ENCODE data around the gene IGFBP3. TPM values are rescaled to one million over a fixed set of nuclear protein-coding genes. Genes with fewer than 3 reads are reported as not detected.

The IGFBP3 gene
- total RNA-seq, 2 experiments from 2014 or later, result 0.17 TPM; not detected in 1

GRCh38 chr7:45909561-45909960 is 11.5 kb downstream of the IGFBP3 start:
- no peaks in the 10 kb centered on the region for H3K36me3 Mint-ChIP-seq (ENCODE audit: low read depth)
- H3K27me3 Mint-ChIP-seq (ENCODE audit: low read depth), result peaks cover 6% of the 10 kb centered on the region
- H3K4me3 Mint-ChIP-seq, result no peak overlapping the region
- DNase-seq, result no peak
- CTCF ChIA-PET, result no interaction called here
- intact Hi-C loops (cut with micrococcal nuclease), result no loop called here
- no peak overlapping the region for H3K27ac Mint-ChIP-seq
- H3K9me3 Mint-ChIP-seq, result no peaks in the 10 kb centered on the region
- no peaks in the 10 kb centered on the region for H3K4me1 Mint-ChIP-seq (ENCODE audit: low read depth)

DNA sequence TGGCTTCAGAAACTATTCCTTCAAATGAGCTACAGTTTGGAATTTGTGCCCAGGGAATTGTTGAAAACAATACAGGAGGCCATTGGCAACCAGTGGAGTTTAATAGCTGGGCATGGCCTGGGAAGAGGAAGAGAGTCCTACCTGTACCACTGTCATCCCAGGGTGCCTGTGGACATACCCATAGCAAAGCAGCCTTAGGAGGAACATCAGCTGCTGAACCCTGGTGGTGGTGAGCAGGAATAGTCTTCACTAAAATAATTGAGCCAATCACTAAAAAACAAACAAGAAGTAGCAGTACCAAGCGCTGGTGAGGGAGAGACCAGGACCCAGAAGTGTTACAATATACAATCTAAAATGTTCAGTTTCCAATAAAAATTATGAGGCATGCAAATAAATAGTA is 18.3 kb downstream of the IGFBP3 start:
- CTCF ChIA-PET, result interaction anchor here (0.9 kb wide), 1 partner anchor 12 kb away, joined by 3 read pairs; no protein-coding TSS in a partner anchor

DNA sequence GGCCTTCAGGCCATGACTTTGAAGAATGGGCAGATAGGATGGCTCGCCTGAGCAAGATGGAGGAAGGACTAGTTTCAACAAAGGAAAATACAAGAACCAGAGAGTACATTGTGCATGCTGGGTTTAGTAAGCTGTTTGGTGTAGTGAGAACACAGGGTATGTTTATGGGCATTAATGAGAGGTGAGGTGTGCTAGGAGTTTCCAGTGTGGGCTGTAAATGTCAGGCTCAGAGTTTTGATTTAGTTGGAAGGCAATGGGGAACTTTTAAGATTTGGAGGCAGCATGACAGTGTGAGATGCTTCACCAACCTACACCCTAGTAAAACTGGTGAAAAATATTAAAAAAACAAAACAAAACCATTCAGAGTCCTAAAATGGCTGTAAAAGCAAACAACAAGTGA is 19.5 kb downstream of the IGFBP3 start:
- CTCF ChIA-PET, result no interaction called here
- H3K4me1 Mint-ChIP-seq (ENCODE audit: low read depth), result no peaks in the 10 kb centered on the region

More for the DNA sequence above, 18.3 kb downstream of the IGFBP3 start:
- no peak for DNase-seq
- Mint-ChIP-seq H3K36me3 (ENCODE audit: low read depth) (no peaks in the 10 kb centered on the region), H3K4me3 (no peak overlapping the region), H3K27me3 (ENCODE audit: low read depth) (peaks cover 7% of the 10 kb centered on the region), H3K4me1 (ENCODE audit: low read depth) (no peaks in the 10 kb centered on the region), H3K27ac (no peak overlapping the region), H3K9me3 (peaks cover 2% of the 10 kb centered on the region)
- intact Hi-C loops (cut with micrococcal nuclease), result no loop called here

DNA sequence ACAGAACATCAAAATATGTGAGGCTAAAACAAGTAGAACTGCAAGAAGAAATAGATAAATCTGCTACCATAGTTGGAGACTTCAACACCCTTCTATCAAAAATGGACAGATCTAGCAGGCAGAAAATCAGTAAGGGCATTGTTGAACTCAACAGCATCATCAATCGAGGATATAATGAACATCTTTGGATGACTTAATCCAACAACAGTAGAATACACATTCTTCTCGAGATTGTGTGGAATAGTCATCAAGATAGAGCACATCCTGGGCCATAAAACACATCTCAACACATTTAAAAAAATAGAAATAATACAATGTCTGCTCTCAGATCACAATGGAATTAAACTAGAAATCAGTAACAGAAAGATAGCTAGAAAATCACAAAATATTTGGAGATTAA is 22.9 kb downstream of the IGFBP3 start:
- intact Hi-C loops (cut with micrococcal nuclease), result no loop called here
- no peaks in the 10 kb centered on the region for H3K4me1 Mint-ChIP-seq (ENCODE audit: low read depth)

More for the DNA sequence above, 19.5 kb downstream of the IGFBP3 start:
- H3K9me3 Mint-ChIP-seq, result peaks cover 2% of the 10 kb centered on the region
- no peak overlapping the region for H3K4me3 Mint-ChIP-seq
- peaks cover 9% of the 10 kb centered on the region for H3K27me3 Mint-ChIP-seq (ENCODE audit: low read depth)
- no peak overlapping the region for H3K27ac Mint-ChIP-seq
- intact Hi-C loops (cut with micrococcal nuclease), result no loop called here
- no peak for DNase-seq
- H3K36me3 Mint-ChIP-seq (ENCODE audit: low read depth), result no peaks in the 10 kb centered on the region

GRCh38 chr7:45897042-45897690 is 23.9 kb downstream of the IGFBP3 start:
- H3K36me3 Mint-ChIP-seq (ENCODE audit: low read depth), result no peaks in the 10 kb centered on the region
- no peaks in the 10 kb centered on the region for H3K4me1 Mint-ChIP-seq (ENCODE audit: low read depth)
- H3K9me3 Mint-ChIP-seq, result no peaks in the 10 kb centered on the region
- intact Hi-C loops (cut with micrococcal nuclease), result no loop called here
- H3K27ac Mint-ChIP-seq, result no peak overlapping the region
- H3K4me3 Mint-ChIP-seq, result no peak overlapping the region
- peaks cover 28% of the 10 kb centered on the region for H3K27me3 Mint-ChIP-seq (ENCODE audit: low read depth)
- CTCF ChIA-PET, result no interaction called here
- no peak for DNase-seq

More for the DNA sequence above, 22.9 kb downstream of the IGFBP3 start:
- Mint-ChIP-seq H3K27ac (no peak overlapping the region), H3K4me3 (no peak overlapping the region), H3K36me3 (ENCODE audit: low read depth) (no peaks in the 10 kb centered on the region), H3K27me3 (ENCODE audit: low read depth) (peaks cover 28% of the 10 kb centered on the region), H3K9me3 (no peaks in the 10 kb centered on the region)
- CTCF ChIA-PET, result no interaction called here
- no peak for DNase-seq

- CTCF ChIA-PET, result no interaction called here
- DNase-seq, result no peak
- Mint-ChIP-seq H3K9me3 (no peaks in the 10 kb centered on the region), H3K4me3 (no peak overlapping the region), H3K4me1 (ENCODE audit: low read depth) (no peaks in the 10 kb centered on the region), H3K27ac (no peak overlapping the region), H3K27me3 (ENCODE audit: low read depth) (peaks cover 37% of the 10 kb centered on the region), H3K36me3 (ENCODE audit: low read depth) (no peaks in the 10 kb centered on the region)
- intact Hi-C loops (cut with micrococcal nuclease), result no loop called here
Observed at GRCh38 chr7:45894665-45895062, 26.4 kb downstream of the IGFBP3 start.

GRCh38 chr7:45893996-45894664 is 26.9 kb downstream of the IGFBP3 start:
- Mint-ChIP-seq H3K27me3 (ENCODE audit: low read depth) (peaks cover 42% of the 10 kb centered on the region), H3K4me3 (no peak overlapping the region), H3K9me3 (no peaks in the 10 kb centered on the region), H3K4me1 (ENCODE audit: low read depth) (no peaks in the 10 kb centered on the region), H3K27ac (no peak overlapping the region), H3K36me3 (ENCODE audit: low read depth) (no peaks in the 10 kb centered on the region)
- no peak for DNase-seq
- CTCF ChIA-PET, result interaction anchor here (1.2 kb wide), 1 partner anchor 29 kb away, joined by 3 read pairs; no protein-coding TSS in a partner anchor
- intact Hi-C loops (cut with micrococcal nuclease), result no loop called here

DNA sequence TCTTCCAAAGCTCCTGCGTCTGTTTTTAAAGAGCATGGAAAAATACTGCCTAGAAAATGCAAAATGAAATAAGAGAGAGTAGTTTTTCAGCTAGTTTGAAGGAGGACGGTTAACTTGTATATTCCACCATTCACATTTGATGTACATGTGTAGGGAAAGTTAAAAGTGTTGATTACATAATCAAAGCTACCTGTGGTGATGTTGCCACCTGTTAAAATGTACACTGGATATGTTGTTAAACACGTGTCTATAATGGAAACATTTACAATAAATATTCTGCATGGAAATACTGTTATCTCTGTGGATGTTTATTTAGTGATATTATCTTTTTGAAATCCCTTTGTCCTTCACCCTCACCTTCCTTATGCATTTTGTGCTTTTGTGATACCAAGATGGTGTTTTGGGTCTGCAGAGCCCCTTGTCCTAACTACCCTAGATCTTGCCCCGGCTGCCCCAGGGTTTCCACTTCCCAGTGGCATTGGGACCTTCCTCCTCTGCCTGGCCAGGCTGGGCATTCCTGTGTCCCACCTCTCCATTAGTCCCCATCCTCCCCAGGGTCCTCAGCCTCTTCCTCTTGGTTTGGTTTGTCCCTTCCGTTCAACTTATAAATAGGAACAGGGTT is 27.6 kb downstream of the IGFBP3 start:
- CTCF ChIA-PET, result interaction anchor here (0.6 to 1.2 kb wide), 2 partner anchors 30 to 514 kb away, joined by 3 read pairs; no protein-coding TSS in a partner anchor
- intact Hi-C loops (cut with micrococcal nuclease), result no loop called here
- Mint-ChIP-seq H3K9me3 (no peaks in the 10 kb centered on the region), H3K27me3 (ENCODE audit: low read depth) (peaks cover 44% of the 10 kb centered on the region), H3K4me1 (ENCODE audit: low read depth) (no peaks in the 10 kb centered on the region), H3K27ac (no peak overlapping the region), H3K4me3 (no peak overlapping the region), H3K36me3 (ENCODE audit: low read depth) (no peaks in the 10 kb centered on the region)
- no peak for DNase-seq

DNA sequence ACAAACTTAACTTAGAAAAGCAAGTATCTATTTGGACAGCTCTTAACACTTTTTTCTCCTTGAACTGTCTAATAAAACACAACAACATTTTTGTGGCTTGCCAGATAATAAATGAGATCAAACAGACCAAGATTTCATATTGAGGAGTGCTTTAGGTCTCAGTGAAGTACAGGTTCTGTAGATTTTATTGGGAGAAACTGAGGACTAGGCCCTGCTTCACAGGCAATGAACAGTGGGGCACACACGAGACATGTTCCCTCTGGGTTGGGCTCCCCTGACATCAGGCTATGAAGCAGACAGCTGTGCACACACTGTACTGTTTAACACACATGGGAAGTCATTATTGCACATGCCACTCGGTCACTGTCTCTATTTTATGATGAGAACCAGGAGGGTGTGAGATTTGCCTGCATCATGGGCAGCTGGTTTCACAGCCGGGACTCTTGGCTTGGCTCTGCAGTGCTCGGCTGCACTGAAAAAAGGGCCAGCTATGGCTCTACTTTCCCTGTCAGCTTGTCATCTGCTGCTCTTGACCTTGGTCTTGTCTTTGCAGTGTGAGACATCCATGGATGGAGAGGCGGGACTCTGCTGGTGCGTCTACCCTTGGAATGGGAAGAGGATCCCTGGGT is 28.6 kb downstream of the IGFBP3 start:
- H3K4me3 Mint-ChIP-seq, result no peak overlapping the region
- no peak overlapping the region for H3K27ac Mint-ChIP-seq
- CTCF ChIA-PET, result interaction anchor here (1.0 to 1.5 kb wide), 2 partner anchors 10 to 31 kb away, joined by 3 to 4 read pairs; no protein-coding TSS in a partner anchor
- peaks cover 2% of the 10 kb centered on the region for H3K4me1 Mint-ChIP-seq (ENCODE audit: low read depth)
- no peaks in the 10 kb centered on the region for H3K36me3 Mint-ChIP-seq (ENCODE audit: low read depth)
- intact Hi-C loops (cut with micrococcal nuclease), result no loop called here
- DNase-seq, result no peak
- H3K9me3 Mint-ChIP-seq, result no peaks in the 10 kb centered on the region
- H3K27me3 Mint-ChIP-seq (ENCODE audit: low read depth), result peaks cover 53% of the 10 kb centered on the region

DNA sequence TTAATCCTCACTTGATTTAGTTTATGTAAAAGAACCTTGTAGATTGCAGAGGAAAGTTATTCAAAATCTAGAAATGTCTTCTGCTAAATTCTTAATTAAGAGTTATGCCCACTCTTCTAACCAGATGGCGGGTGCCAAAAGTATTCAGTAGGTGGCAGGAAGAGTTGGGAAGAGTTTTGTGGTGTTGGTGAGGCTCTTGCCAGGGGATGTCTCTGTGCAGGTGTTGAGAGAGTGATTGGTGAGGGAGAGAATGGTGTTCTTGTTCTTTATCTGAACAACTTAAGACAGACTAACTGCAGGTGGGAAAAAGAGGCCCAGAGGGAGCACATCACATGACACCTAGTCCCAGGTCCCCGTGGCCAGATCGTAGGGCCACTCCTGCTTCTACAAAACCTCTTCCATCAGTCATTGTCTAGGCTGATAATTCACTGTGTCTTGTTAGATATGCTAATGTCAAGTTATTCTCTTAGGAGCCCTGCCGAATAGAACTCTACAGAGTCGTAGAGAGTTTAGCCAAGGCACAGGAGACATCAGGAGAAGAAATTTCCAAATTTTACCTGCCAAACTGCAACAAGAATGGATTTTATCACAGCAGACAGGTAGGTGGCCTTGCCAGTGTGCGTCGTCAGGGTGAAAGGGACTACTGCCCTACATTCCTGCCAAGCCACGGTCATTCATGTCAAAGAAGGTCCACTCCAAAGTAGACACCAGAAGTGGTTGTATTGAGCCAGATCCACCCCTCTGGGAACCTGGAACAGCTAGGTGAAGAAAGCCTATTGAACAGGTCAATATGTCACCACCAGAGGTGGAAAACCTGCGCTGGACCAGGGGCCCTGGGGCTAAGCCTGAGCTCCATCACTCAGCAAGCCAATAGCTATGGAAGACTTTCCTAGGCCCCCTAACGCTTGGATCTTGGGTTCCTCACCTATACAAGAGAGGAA is 29.3 kb downstream of the IGFBP3 start:
- CTCF ChIA-PET, result interaction anchor here (0.7 to 1.5 kb wide), 3 partner anchors 9 to 32 kb away, joined by 3 to 5 read pairs (median 4); no protein-coding TSS in a partner anchor
- Mint-ChIP-seq H3K27me3 (ENCODE audit: low read depth) (peaks cover 52% of the 10 kb centered on the region), H3K9me3 (no peaks in the 10 kb centered on the region), H3K4me3 (no peak overlapping the region), H3K4me1 (ENCODE audit: low read depth) (peaks cover 2% of the 10 kb centered on the region), H3K27ac (no peak overlapping the region), H3K36me3 (ENCODE audit: low read depth) (no peaks in the 10 kb centered on the region)
- DNase-seq, result no peak
- intact Hi-C loops (cut with micrococcal nuclease), result loop anchor here (1.0 kb wide), 2 partner anchors 26 to 1197 kb away; no protein-coding TSS in a partner anchor

GRCh38 chr7:45890902-45891461 is 30.1 kb downstream of the IGFBP3 start:
- no peak for DNase-seq
- peaks cover 50% of the 10 kb centered on the region for H3K27me3 Mint-ChIP-seq (ENCODE audit: low read depth)
- H3K4me1 Mint-ChIP-seq (ENCODE audit: low read depth), result peaks cover 2% of the 10 kb centered on the region
- H3K9me3 Mint-ChIP-seq, result no peaks in the 10 kb centered on the region
- CTCF ChIA-PET, result interaction anchor here (0.7 to 1.4 kb wide), 5 partner anchors 8 to 1202 kb away, joined by 3 to 5 read pairs (median 4); no protein-coding TSS in a partner anchor
- intact Hi-C loops (cut with micrococcal nuclease), result loop anchor here (1.0 kb wide), 2 partner anchors 26 to 1197 kb away; no protein-coding TSS in a partner anchor
- H3K27ac Mint-ChIP-seq, result no peak overlapping the region
- no peaks in the 10 kb centered on the region for H3K36me3 Mint-ChIP-seq (ENCODE audit: low read depth)
- H3K4me3 Mint-ChIP-seq, result no peak overlapping the region
